Astrocyte of the cerebellum (primary cell): ENCODE measurements around the gene PATJ.
"Not testable (repeated sequence)": the region's sequence is repeated elsewhere in the genome, so short reads cannot be mapped to it uniquely, and the experiment has no call there.

Experiments used
- DNase-seq: peaks from one replicate; pipeline ENCODE4 v3.0.0-alpha.2; 2011; ENCODE audit warnings: low read depth
- H3K4me3 ChIP-seq: 2 replicates; pipeline ENCODE4 v1.5.1; 2011; ENCODE audit warnings: mild to moderate bottlenecking, low read depth, low read length, moderate library complexity
- in situ Hi-C: cut with HindIII; loops from 2 replicates; pipeline ENCODE4 v1.10.0; 2017; ENCODE audit warnings: low sequenced_read_pairs
- TF ChIP-seq, protein P1 (sequence below): IDR thresholded peaks from 2 replicates; pipeline ENCODE4 v1.5.1; 2012; ENCODE audit warnings: low read length, low read depth, moderate library complexity, mild to moderate bottlenecking; ENCODE audit errors: missing control alignments

The PATJ gene

DNA sequence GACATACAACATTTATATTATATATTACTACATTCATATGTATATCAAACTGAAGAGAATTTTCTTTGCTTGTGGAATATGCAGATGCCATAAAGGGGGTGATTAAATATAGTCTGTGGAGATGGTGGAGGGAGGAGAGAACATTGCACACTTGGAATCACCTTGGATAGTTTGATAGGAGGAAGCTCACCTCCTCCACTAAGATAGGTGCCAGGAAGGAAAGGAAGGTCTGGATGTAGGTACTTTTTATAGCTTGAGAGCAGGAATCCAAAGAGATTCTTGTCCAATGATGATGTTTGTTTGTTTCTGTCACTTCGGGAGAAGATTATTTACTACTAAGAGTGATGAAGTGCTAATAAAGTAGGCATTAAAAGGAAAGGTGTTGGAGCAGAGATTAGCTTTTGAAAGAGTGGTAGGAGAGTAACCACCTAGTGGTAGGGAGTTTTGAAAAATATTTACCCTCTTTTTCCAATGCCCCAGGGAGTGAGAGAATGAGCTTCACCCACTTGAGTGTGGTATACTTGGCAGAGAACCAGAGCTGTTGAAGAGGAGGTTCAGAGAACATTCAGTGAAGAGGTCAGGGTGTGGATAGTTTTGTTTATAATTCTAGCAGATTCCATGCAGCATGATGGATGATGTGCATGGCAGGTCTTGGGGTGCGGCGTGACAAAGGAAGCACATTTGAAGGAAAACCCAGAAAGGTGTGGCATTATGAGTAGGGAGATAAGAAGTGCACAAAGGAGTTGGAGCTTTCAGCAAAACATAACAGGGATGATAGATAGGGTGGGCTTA, 145.0 kb downstream of the PATJ start:
- in situ Hi-C loops, result no loop called here
- TF ChIP-seq, protein P1, sequence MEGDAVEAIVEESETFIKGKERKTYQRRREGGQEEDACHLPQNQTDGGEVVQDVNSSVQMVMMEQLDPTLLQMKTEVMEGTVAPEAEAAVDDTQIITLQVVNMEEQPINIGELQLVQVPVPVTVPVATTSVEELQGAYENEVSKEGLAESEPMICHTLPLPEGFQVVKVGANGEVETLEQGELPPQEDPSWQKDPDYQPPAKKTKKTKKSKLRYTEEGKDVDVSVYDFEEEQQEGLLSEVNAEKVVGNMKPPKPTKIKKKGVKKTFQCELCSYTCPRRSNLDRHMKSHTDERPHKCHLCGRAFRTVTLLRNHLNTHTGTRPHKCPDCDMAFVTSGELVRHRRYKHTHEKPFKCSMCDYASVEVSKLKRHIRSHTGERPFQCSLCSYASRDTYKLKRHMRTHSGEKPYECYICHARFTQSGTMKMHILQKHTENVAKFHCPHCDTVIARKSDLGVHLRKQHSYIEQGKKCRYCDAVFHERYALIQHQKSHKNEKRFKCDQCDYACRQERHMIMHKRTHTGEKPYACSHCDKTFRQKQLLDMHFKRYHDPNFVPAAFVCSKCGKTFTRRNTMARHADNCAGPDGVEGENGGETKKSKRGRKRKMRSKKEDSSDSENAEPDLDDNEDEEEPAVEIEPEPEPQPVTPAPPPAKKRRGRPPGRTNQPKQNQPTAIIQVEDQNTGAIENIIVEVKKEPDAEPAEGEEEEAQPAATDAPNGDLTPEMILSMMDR, result no peak
- no peak overlapping the region for H3K4me3 ChIP-seq
- DNase-seq, result no peak

DNA sequence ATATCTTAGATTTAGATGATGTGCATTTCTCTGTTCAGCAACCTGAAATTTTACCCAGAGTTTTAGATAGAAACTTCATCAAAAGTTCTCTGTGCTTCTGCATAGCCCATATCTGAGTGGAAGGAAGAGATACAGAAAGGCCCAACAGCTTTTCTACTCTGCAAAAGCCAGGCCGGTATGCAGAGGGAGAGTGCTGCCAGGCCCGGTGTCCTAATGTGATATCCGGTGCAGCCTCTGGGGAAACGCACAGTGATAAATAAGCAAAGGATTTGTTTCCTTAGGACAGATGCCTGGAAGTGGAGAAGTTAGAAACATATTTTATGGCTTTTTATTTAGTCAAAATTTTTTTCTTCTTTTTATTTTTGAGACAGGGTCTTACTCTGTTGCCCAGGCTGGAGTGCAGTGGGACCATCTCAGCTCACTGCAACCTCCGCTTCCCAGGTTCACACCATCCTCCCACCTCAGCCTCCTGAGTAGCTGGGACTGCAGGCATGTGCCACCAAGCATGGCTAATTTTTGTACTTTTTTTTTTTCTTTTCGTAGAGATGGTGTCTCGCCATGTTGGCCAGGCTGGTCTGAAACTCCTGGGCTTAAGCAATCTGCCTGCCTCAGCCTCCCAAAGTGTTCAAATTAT, 145.8 kb downstream of the PATJ start:
- TF ChIP-seq, protein P1, result no peak
- in situ Hi-C loops, result no loop called here
- no peak for DNase-seq
- H3K4me3 ChIP-seq, result no peak overlapping the region

DNA sequence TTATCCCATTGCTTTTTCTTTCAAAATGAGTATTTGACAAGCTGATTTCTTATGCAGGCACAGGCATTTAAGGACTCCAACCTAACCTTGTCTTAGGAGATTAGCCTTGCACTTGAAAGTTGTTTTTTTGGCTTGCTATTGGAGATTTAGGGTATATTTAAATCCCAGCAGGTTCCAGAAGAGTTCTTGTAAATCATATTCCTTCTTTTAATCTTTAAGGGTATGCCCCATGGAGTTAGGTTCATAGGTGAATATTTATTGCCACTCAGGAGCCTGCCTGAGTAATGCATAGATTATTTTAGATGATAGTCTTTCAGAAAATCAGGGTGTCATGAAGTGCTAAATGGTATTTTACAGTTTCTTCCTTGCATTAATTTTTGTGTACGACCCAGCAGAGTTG, 146.5 kb downstream of the PATJ start:
- no peak overlapping the region for H3K4me3 ChIP-seq
- in situ Hi-C loops, result no loop called here
- no peak for DNase-seq
- TF ChIP-seq, protein P1, result no peak

DNA sequence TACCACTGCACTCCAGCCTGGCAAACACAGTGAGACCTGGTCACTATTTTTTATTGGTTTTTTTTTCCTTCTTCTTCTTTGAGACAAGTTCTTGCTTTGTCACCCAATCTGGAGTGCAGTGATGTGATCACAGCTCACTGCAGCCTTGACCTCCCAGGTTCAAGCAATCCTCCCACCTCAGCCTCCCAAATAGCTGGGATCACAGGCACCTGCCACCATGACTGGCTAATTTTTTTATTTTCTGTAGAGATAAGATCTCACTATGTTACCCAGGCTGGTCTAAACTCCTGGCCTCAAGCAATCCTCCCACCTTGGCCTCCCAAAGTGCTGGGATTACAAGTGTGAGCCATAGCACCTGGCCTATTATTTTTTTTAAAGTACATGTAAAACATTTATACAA, 148.2 kb downstream of the PATJ start:
- in situ Hi-C loops, H3K4me3 ChIP-seq, DNase-seq: not testable (repeated sequence)

DNA sequence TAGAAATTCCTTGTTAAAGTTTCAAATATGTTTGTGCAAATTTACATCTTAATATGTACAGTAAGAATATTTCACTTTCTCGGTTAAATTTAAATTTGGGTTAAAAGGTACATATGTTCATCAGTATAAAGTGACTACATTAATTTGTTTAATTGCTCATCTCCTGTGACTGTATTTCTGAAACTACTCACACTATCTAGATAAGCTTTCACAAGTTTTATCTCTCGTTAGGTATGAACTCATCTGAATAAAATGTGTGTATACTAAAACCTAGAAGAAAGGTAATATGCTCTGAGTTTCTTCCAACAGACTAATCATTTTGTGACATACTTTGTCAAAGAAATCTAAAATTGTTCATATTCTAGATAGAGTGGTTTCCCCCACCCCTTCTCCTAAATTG, 150.7 kb downstream of the PATJ start:
- no peak for DNase-seq
- TF ChIP-seq, protein P1, result no peak
- no peak overlapping the region for H3K4me3 ChIP-seq
- in situ Hi-C loops, result no loop called here

DNA sequence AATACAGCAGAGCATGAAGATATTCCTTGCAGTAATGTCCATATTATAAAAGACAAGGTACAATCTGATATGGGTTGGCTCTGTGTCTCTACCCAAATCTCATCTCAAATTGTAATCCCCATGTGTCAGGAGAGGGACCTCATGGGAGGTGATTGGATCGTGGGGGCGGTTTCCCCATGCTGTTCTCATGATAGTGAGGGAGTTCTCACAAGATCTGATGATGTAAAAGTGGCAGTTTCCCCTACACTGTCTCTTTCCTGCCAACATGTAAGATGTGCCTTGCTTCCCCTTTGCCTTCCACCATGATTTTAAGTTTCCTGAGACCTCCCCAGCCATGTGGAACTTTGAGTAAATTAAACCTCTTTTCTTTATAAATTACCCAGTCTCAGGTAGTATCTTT, 152.0 kb downstream of the PATJ start:
- DNase-seq, H3K4me3 ChIP-seq, in situ Hi-C loops: not testable (repeated sequence)

DNA sequence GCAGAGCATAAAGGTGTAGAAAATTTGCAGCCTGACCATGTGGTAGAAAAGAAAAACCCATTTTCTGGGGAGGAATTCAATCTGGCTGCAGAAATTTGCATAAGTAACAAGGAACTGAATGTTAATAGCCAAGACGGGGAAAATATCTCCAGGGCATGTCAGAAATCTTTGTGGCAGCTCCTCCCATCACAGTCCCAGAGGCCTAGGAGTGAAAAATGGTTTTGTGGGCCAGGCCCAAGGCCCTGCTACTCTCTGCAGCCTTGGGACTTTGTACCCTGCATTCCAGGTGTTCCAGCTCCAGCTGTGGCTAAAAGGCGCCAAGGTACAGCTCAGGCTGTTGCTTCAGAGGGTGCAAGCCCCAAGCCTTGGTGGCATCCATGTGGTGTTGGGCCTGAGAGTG, 152.9 kb downstream of the PATJ start:
- in situ Hi-C loops, result no loop called here
- TF ChIP-seq, protein P1, result no peak
- H3K4me3 ChIP-seq, result no peak overlapping the region
- no peak for DNase-seq
